Measurements from ENCODE around the gene DAAM1.

DAAM1 gene

GRCh38 chr14:59197695-59198262 is 9.3 kb downstream of the DAAM1 start:
- TF ChIP-seq CTCF (IDR thresholded peaks at IDR 0.05; ENCODE audit: extremely low read depth, missing control alignments) = no peak
- no peak for DNase-seq (ENCODE audit: low spot score)

- no peak for DNase-seq (ENCODE audit: low spot score)
- TF ChIP-seq CTCF (IDR thresholded peaks at IDR 0.05; ENCODE audit: extremely low read depth, missing control alignments) = no peak
These were observed 10.7 kb downstream of the DAAM1 start for GRCh38 chr14:59199205-59199604.

GRCh38 chr14:59199614-59200013 is 11.1 kb downstream of the DAAM1 start:
- TF ChIP-seq CTCF (IDR thresholded peaks at IDR 0.05; ENCODE audit: extremely low read depth, missing control alignments) = no peak
- no peak for DNase-seq (ENCODE audit: low spot score)

GRCh38 chr14:59200195-59200594 is 11.7 kb downstream of the DAAM1 start:
- TF ChIP-seq CTCF (IDR thresholded peaks at IDR 0.05; ENCODE audit: extremely low read depth, missing control alignments) = no peak

GRCh38 chr14:59202031-59202430 is 13.6 kb downstream of the DAAM1 start:
- no peak for TF ChIP-seq CTCF (IDR thresholded peaks at IDR 0.05; ENCODE audit: extremely low read depth, missing control alignments)
- DNase-seq (ENCODE audit: low spot score) = no peak

More at GRCh38 chr14:59200195-59200594, 11.7 kb downstream of the DAAM1 start:
- no peak for DNase-seq (ENCODE audit: low spot score)

GRCh38 chr14:59204305-59204704 is 15.8 kb downstream of the DAAM1 start:
- TF ChIP-seq CTCF (IDR thresholded peaks at IDR 0.05; ENCODE audit: extremely low read depth, missing control alignments) = no peak
- no peak for DNase-seq (ENCODE audit: low spot score)

- DNase-seq (ENCODE audit: low spot score) = no peak
- TF ChIP-seq CTCF (IDR thresholded peaks at IDR 0.05; ENCODE audit: extremely low read depth, missing control alignments) = no peak
These were observed 18.4 kb downstream of the DAAM1 start for GRCh38 chr14:59206892-59207291.

All from GM20000 (cell line).